ENCODE results near the gene DSCAML1.

The DSCAML1 gene

DNA sequence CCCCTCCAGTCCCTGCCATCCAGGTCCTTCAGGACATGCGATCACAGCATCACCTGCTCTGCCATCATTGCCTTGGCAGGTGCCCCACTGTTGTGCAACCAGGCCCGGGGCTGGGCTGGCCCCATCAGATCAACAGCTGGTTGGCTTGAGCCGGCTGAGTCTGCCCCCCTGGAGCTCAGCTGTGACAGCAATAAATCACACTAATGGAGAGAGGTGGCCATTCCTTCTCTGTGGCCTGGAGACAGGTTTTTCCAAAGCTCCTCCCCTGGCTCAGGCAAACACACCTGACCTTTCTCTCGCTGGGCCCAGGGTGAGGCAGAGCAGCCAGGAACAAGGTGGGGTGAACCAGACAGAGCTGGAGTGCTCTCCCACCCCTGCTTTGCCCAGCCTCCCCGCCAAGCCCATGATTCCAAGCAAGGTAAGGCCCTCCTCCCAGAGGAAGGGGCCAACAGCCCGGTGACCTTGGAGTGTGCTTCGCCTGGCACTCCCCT lies 36.4 kb upstream of the DSCAML1 start:
- Histone ChIP-seq H4K20me1 (ENCODE audit: insufficient read depth, low read length) (no peaks in the 10 kb centered on the region), H3K4me2 (ENCODE audit: low read length) (no peak overlapping the region), H3K36me3 (ENCODE audit: insufficient read depth, low read length) (no peaks in the 10 kb centered on the region), H3K4me3 (ENCODE audit: low read depth, low read length, poor library complexity, severe bottlenecking) (no peak overlapping the region), H3K9ac (ENCODE audit: low read length) (no peak overlapping the region), H3K4me1 (ENCODE audit: insufficient read depth, low read length, severe bottlenecking) (no peaks in the 10 kb centered on the region), H3K9me3 (ENCODE audit: low read length) (no peaks in the 10 kb centered on the region), H3F3A (ENCODE audit: insufficient read depth, low read length) (no peaks in the 10 kb centered on the region), H3K27ac (ENCODE audit: low read depth, low read length, poor library complexity, severe bottlenecking) (no peak overlapping the region), H3K27me3 (ENCODE audit: insufficient read depth, low read length) (no peaks in the 10 kb centered on the region), H2AFZ (ENCODE audit: low read length) (no peak overlapping the region), H3K79me2 (ENCODE audit: insufficient read depth, low read length) (no peaks in the 10 kb centered on the region), H3K9me2 (ENCODE audit: low read depth, low read length) (no peaks in the 10 kb centered on the region)
- TF ChIP-seq EZH2 (IDR thresholded peaks at IDR 0.05; ENCODE audit: borderline replicate concordance, low read length) (no peak), CTCF (IDR thresholded peaks at IDR 0.05; ENCODE audit: low read length) (no peak)

- Histone ChIP-seq H3K36me3 (ENCODE audit: insufficient read depth, low read length) (no peaks in the 10 kb centered on the region), H2AFZ (ENCODE audit: low read length) (no peak overlapping the region), H3K27ac (ENCODE audit: low read depth, low read length, poor library complexity, severe bottlenecking) (no peak overlapping the region), H3K4me1 (ENCODE audit: insufficient read depth, low read length, severe bottlenecking) (no peaks in the 10 kb centered on the region), H3K4me3 (ENCODE audit: low read depth, low read length, poor library complexity, severe bottlenecking) (no peak overlapping the region), H3K27me3 (ENCODE audit: insufficient read depth, low read length) (no peaks in the 10 kb centered on the region), H3K9ac (ENCODE audit: low read length) (no peak overlapping the region), H3F3A (ENCODE audit: insufficient read depth, low read length) (no peaks in the 10 kb centered on the region), H3K4me2 (ENCODE audit: low read length) (no peak overlapping the region), H3K9me2 (ENCODE audit: low read depth, low read length) (no peaks in the 10 kb centered on the region), H4K20me1 (ENCODE audit: insufficient read depth, low read length) (no peaks in the 10 kb centered on the region), H3K79me2 (ENCODE audit: insufficient read depth, low read length) (no peaks in the 10 kb centered on the region), H3K9me3 (ENCODE audit: low read length) (no peaks in the 10 kb centered on the region)
- no peak for TF ChIP-seq CTCF (IDR thresholded peaks at IDR 0.05; ENCODE audit: low read length)
- TF ChIP-seq EZH2 (IDR thresholded peaks at IDR 0.05; ENCODE audit: borderline replicate concordance, low read length) = no peak
Observed at GRCh38 chr11:117832511-117832910, 35.5 kb upstream of the DSCAML1 start.

GRCh38 chr11:117831661-117832415 lies 34.8 kb upstream of the DSCAML1 start:
- Histone ChIP-seq H4K20me1 (ENCODE audit: insufficient read depth, low read length) (no peaks in the 10 kb centered on the region), H3K9ac (ENCODE audit: low read length) (no peak overlapping the region), H3K9me3 (ENCODE audit: low read length) (no peaks in the 10 kb centered on the region), H3K27me3 (ENCODE audit: insufficient read depth, low read length) (no peaks in the 10 kb centered on the region), H3K4me1 (ENCODE audit: insufficient read depth, low read length, severe bottlenecking) (no peaks in the 10 kb centered on the region), H3K79me2 (ENCODE audit: insufficient read depth, low read length) (no peaks in the 10 kb centered on the region), H3K4me3 (ENCODE audit: low read depth, low read length, poor library complexity, severe bottlenecking) (no peak overlapping the region), H3F3A (ENCODE audit: insufficient read depth, low read length) (no peaks in the 10 kb centered on the region), H2AFZ (ENCODE audit: low read length) (no peak overlapping the region), H3K36me3 (ENCODE audit: insufficient read depth, low read length) (no peaks in the 10 kb centered on the region), H3K4me2 (ENCODE audit: low read length) (no peak overlapping the region), H3K9me2 (ENCODE audit: low read depth, low read length) (no peaks in the 10 kb centered on the region), H3K27ac (ENCODE audit: low read depth, low read length, poor library complexity, severe bottlenecking) (no peak overlapping the region)
- TF ChIP-seq CTCF (IDR thresholded peaks at IDR 0.05; ENCODE audit: low read length) (no peak), EZH2 (IDR thresholded peaks at IDR 0.05; ENCODE audit: borderline replicate concordance, low read length) (no peak)

Measured in OCI-LY1 (cell line).